Thyroid gland (tissue), 4 donors: ENCODE results near the gene PIP4K2C. TPM values are rescaled to one million over a fixed set of nuclear protein-coding genes. Genes with fewer than 3 reads are reported as not detected.
A peak's percentile ranks its signal among the peaks of the same experiment; 100 is the strongest.

Experiments used
- DNase-seq, 2 donors: peaks; one replicate each; pipeline ENCODE4 v3.0.0-alpha.2; 2019
- H3K27ac ChIP-seq, 3 donors: fragments of 200-600 bp; sonication (generic); 1 replicate in 2 of 3; 2 replicates in 1 of 3; pipeline ENCODE4 v1.5.1; 2016 to 2019; ENCODE audit warnings: mild to moderate bottlenecking in 1 of 3, moderate library complexity in 1 of 3
- H3K27me3 ChIP-seq: fragments of 200-600 bp; sonication (generic); one replicate; pipeline ENCODE4 v1.5.1; 2019
- H3K36me3 ChIP-seq, 2 donors: fragments of 200-600 bp; sonication (generic); one replicate each; pipeline ENCODE4 v1.5.1; 2016 to 2019
- H3K4me1 ChIP-seq, 2 donors: fragments of 200-600 bp; sonication (generic); one replicate each; pipeline ENCODE4 v1.5.1; 2017 to 2019
- H3K4me3 ChIP-seq, 3 donors: fragments of 200-600 bp; sonication (generic); replicated peaks in 1 of 3; 1 replicate in 2 of 3; 2 replicates in 1 of 3; pipeline ENCODE4 v1.5.1; 2016; ENCODE audit warnings: mild to moderate bottlenecking in 1 of 3
- H3K9me3 ChIP-seq: fragments of 200-600 bp; sonication (generic); one replicate; pipeline ENCODE4 v1.5.1; 2017
- CTCF ChIP-seq, 6 experiments: fragments of 200-600 bp in 3 of 6; fragments of 450-650 bp in 3 of 6; sonication (generic) in 3 of 6; IDR thresholded peaks; one replicate each; pipeline ENCODE4 v1.5.1; 2016 to 2019; ENCODE audit warnings: antibody characterized with exemption in 6 of 6, mild to moderate bottlenecking in 2 of 6, inconsistent platforms in 1 of 6, moderate library complexity in 1 of 6
- POLR2A ChIP-seq, 2 donors: fragments of 450-650 bp; IDR thresholded peaks; one replicate each; pipeline ENCODE4 v1.6.1; 2017; ENCODE audit warnings: antibody characterized with exemption in 2 of 2, mild to moderate bottlenecking in 2 of 2, moderate library complexity in 1 of 2
- whole genome bisulfite sequencing, 2 donors: methylation state at CpG; one replicate each; pipeline ENCODE4 v1.1.5; 2017; 5-methylcytosine and 5-hydroxymethylcytosine counted together
- intact Hi-C: fragments of 100-400 bp; cut with DNase I; formaldehyde crosslinking; loops from one replicate; pipeline ENCODE4 v1.15.1; 2023
- total RNA-seq, 4 donors: library from RNA; depleted of rRNA; stranded (reverse); fragments of >200 nt; gene quantifications; one replicate each; pipeline ENCODE4 v1.2.3, GENCODE V29; 2016

Gene PIP4K2C
- total RNA-seq, 4 donors from 2014 or later: 29.6 to 82.6 (median 59.2) TPM

DNA sequence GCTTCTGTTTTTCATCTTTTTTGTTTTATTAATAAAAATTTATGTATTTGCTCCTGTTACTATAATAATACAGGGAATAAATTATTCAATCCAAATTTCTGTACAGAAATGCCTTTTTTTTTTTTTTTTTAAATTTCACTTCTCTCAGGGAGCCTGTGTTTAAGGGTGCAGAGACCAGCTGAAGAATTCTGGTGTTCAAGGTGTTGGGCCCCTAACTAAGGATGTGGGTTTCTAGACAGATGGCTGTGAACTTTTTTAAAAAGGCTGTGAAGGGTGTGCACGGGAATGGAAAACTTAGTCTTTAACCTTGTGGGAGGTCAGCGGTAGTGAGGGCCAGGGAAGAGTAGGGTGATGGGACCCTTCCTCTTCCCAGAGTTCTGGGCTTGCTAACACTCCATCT, 12.3 kb downstream of the PIP4K2C start:
- Histone ChIP-seq H3K4me3 (no peak overlapping the region), H3K36me3 (peaks cover 20 to 21% of the 10 kb centered on the region in 2 donors), H3K9me3 (no peaks in the 10 kb centered on the region), H3K27ac (peak overlapping the region; percentile 12 to 89 (median 82)), H3K4me1 (peaks cover 12 to 16% of the 10 kb centered on the region in 2 donors), H3K27me3 (no peaks in the 10 kb centered on the region)
- 55 to 79% methylated on average over 2 of the region's 2 CpGs for WGBS, 2 donors
- intact Hi-C loops: no loop called here
- no peak for DNase-seq
- TF ChIP-seq CTCF (IDR thresholded peaks at IDR 0.05) (no peak), POLR2A (IDR thresholded peaks at IDR 0.05) (no peak)

- Histone ChIP-seq H3K4me1 (peaks cover 12 to 16% of the 10 kb centered on the region in 2 donors), H3K36me3 (peaks cover 17 to 20% of the 10 kb centered on the region in 2 donors)
- intact Hi-C loops: no loop called here
Observed at GRCh38 chr12:57603815-57604453, 12.9 kb downstream of the PIP4K2C start.

GRCh38 chr12:57604454-57604991, 13.5 kb downstream of the PIP4K2C start, which contains the start of gene DTX3:
TSS of gene DTX3 (plus strand) at chr12:57604824. CDS start at chr12:57606518, 1,694 bp downstream.
- intact Hi-C loops: no loop called here
- H3K4me1 ChIP-seq: peaks cover 12 to 16% of the 10 kb centered on the region in 2 donors
- DNase-seq: peak; percentile 44 to 52

More at GRCh38 chr12:57603815-57604453, 12.9 kb downstream of the PIP4K2C start:
- TF ChIP-seq POLR2A (IDR thresholded peaks at IDR 0.05) (no peak), CTCF (IDR thresholded peaks at IDR 0.05) (no peak)
- H3K4me3 ChIP-seq: peak overlapping the region; percentile 21 to 88 (median 85)
- no peaks in the 10 kb centered on the region for H3K9me3 ChIP-seq
- DNase-seq: peak; percentile 71 to 75
- WGBS, 2 donors: 14 to 16% methylated on average over 6 of the region's 6 CpGs
- no peaks in the 10 kb centered on the region for H3K27me3 ChIP-seq
- peak overlapping the region; percentile 82 to 93 (median 89) for H3K27ac ChIP-seq

DNA sequence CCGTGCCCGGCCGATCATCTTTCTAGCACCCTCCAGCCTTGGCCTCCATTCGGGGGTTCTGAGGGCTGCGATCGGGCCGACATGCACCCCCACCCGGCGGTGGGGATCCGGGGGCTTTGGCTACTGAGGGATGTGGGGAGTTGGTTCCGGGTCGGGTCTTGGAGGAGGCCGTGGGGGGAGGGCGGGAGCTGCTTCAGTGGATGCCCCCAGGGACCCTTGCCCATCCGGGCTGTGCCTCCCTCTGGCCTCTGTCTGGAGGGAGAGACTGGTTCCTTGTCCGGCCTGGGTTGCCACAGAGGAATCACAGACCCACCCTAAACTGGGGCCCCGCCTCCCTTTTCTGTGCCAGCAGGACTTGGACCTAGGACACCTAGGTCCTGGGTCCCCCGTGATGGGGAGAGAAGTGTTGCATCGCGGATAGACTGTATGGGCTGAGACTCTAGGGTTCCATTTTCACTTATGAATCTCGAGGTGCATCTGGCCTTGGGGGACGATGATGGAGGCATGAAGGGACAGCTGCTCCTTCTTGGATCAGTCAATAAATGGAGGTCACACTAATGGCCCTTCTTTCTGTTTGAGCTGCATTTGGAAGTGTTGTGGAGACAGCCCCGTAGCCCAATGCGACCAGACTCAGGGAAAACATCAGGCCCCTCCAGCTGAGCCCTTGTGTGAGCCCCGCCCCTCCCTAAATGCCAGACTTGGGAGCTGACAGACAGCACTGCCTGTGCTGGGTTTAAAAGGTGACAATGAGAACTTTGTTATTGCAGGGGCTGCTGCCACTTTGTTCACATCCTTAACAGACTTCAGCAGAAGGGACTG, 14.2 kb downstream of the PIP4K2C start:
- H3K4me1 ChIP-seq: peaks cover 15 to 16% of the 10 kb centered on the region in 2 donors

More at GRCh38 chr12:57604454-57604991, 13.5 kb downstream of the PIP4K2C start, which contains the start of gene DTX3:
- TF ChIP-seq CTCF (IDR thresholded peaks at IDR 0.05): no peak
- TF ChIP-seq POLR2A (IDR thresholded peaks at IDR 0.05): no peak
- Histone ChIP-seq H3K9me3 (no peaks in the 10 kb centered on the region), H3K4me3 (peak within 1 kb of the TSS; percentile 21 to 88 (median 85)), H3K27me3 (no peaks in the 10 kb centered on the region), H3K27ac (peak within 1 kb of the TSS; percentile 82 to 93 (median 89)), H3K36me3 (peaks cover 11 to 19% of the 10 kb centered on the region in 2 donors)
- WGBS, 2 donors: 1 to 2% methylated on average over 9 to 11 of the region's 36 CpGs

More for the DNA sequence above, 14.2 kb downstream of the PIP4K2C start:
- intact Hi-C loops: no loop called here
- no peaks in the 10 kb centered on the region for H3K9me3 ChIP-seq
- TF ChIP-seq POLR2A (IDR thresholded peaks at IDR 0.05) (peak in 1 of 2 donors; percentile 19), CTCF (IDR thresholded peaks at IDR 0.05) (no peak)
- peak overlapping the region; percentile 82 to 93 (median 89) for H3K27ac ChIP-seq
- peak; percentile 50 to 58 for DNase-seq
- H3K36me3 ChIP-seq: peaks cover 8 to 17% of the 10 kb centered on the region in 2 donors
- 24 to 26% methylated on average over 3 to 7 of the region's 25 CpGs for WGBS, 2 donors
- peak overlapping the region; percentile 21 to 88 (median 85) for H3K4me3 ChIP-seq
- no peaks in the 10 kb centered on the region for H3K27me3 ChIP-seq
